Ascending aorta (tissue), 2 donors: Measurements from ENCODE around the gene ATP11A. TPM values are rescaled to one million over a fixed set of nuclear protein-coding genes. Genes with fewer than 3 reads are reported as not detected.
"Not testable (repeated sequence)": the region's sequence is repeated elsewhere in the genome, so short reads cannot be mapped to it uniquely, and the experiment has no call there.

Source experiments
- DNase-seq, 2 donors: peaks; one replicate each; pipeline ENCODE4 v3.0.0-alpha.2; 2019; ENCODE audit warnings: low spot score in 2 of 2
- H3K27ac ChIP-seq, 2 donors: fragments of 200-600 bp; sonication (generic); one replicate each; pipeline ENCODE4 v1.5.1; 2016 to 2017; ENCODE audit warnings: mild to moderate bottlenecking in 1 of 2
- H3K27me3 ChIP-seq: fragments of 200-600 bp; sonication (generic); one replicate; pipeline ENCODE4 v1.5.1; 2017
- H3K36me3 ChIP-seq, 2 donors: fragments of 200-600 bp; sonication (generic); one replicate each; pipeline ENCODE4 v1.5.1; 2016
- H3K4me1 ChIP-seq, 2 donors: fragments of 200-600 bp; sonication (generic); one replicate each; pipeline ENCODE4 v1.5.1; 2016 to 2017; ENCODE audit warnings: mild to moderate bottlenecking in 1 of 2
- H3K4me3 ChIP-seq, 2 donors: fragments of 200-600 bp; sonication (generic); one replicate each; pipeline ENCODE4 v1.5.1; 2016 to 2017; ENCODE audit warnings: mild to moderate bottlenecking in 1 of 2
- H3K9me3 ChIP-seq, 2 donors: fragments of 200-600 bp; sonication (generic); one replicate each; pipeline ENCODE4 v1.5.1; 2016
- intact Hi-C: fragments of 100-400 bp; cut with DNase I; formaldehyde crosslinking; loops from one replicate; pipeline ENCODE4 v1.15.1; 2023
- total RNA-seq: library from RNA; depleted of rRNA; stranded (reverse); fragments of >200 nt; gene quantifications from one replicate; pipeline ENCODE4 v1.1.0, GENCODE V29; 2016
- TF ChIP-seq, protein P1 (sequence below), 3 experiments: fragments of 200-600 bp in 2 of 3; fragments of 450-650 bp in 1 of 3; sonication (generic) in 2 of 3; IDR thresholded peaks; one replicate each; pipeline ENCODE4 v1.5.1; 2016 to 2019; ENCODE audit warnings: antibody characterized with exemption in 3 of 3, mild to moderate bottlenecking in 1 of 3, moderate library complexity in 1 of 3

The ATP11A gene
- total RNA-seq, 1 donor from 2014 or later: 50.1 TPM

DNA sequence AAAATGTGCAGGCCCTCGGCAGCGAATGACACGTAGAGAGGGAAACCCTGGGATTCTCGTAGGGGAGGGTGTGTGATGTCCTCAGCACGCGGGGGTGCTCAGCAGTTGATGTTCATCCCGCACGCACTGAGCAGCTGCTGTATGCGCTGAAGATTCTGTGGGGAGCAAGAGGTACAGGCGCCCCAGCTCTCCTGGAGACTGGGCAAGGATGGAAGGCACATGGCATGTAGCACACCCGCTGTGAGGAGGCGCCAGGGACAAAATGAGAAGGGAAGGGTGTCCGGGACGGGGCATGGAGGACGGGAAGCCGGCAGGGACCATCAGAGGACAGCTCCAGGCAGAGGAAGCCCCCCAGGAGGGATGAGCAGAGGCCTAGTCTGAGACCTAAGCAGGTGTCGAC is 15.4 kb downstream of the ATP11A start:
- Histone ChIP-seq H3K27ac (no peak overlapping the region), H3K4me1 (no peaks in the 10 kb centered on the region), H3K9me3 (no peaks in the 10 kb centered on the region), H3K4me3 (no peak overlapping the region), H3K27me3 (no peaks in the 10 kb centered on the region), H3K36me3 (no peaks in the 10 kb centered on the region)
- TF ChIP-seq, protein P1, sequence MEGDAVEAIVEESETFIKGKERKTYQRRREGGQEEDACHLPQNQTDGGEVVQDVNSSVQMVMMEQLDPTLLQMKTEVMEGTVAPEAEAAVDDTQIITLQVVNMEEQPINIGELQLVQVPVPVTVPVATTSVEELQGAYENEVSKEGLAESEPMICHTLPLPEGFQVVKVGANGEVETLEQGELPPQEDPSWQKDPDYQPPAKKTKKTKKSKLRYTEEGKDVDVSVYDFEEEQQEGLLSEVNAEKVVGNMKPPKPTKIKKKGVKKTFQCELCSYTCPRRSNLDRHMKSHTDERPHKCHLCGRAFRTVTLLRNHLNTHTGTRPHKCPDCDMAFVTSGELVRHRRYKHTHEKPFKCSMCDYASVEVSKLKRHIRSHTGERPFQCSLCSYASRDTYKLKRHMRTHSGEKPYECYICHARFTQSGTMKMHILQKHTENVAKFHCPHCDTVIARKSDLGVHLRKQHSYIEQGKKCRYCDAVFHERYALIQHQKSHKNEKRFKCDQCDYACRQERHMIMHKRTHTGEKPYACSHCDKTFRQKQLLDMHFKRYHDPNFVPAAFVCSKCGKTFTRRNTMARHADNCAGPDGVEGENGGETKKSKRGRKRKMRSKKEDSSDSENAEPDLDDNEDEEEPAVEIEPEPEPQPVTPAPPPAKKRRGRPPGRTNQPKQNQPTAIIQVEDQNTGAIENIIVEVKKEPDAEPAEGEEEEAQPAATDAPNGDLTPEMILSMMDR (IDR thresholded peaks at IDR 0.05): no peak
- DNase-seq: no peak
- intact Hi-C loops: no loop called here

DNA sequence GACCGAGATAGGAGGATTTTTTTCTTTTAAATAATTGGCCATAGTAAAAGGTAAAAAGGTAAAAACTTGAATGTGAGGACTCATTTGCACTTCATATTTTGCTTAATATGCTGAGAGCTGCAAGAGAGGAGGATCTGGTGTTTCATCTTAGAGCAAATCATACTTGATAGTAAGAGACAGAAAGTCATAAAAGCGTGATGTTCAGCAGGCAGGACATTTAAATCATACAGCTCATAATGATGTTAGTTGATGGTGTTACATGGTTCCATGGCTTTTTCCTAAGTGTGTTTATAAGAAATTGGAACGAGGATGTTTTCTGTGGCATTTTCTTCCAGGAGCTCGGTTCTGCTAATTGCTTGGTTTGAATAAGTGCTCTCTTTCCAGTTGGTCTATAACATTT is 16.3 kb downstream of the ATP11A start:
- TF ChIP-seq, protein P1 (IDR thresholded peaks at IDR 0.05): no peak
- Histone ChIP-seq H3K9me3 (no peaks in the 10 kb centered on the region), H3K27me3 (no peaks in the 10 kb centered on the region), H3K4me1 (peaks cover 0 to 2% of the 10 kb centered on the region in 2 donors), H3K4me3 (no peak overlapping the region), H3K27ac (no peak overlapping the region), H3K36me3 (no peaks in the 10 kb centered on the region)
- DNase-seq: no peak
- intact Hi-C loops: no loop called here

DNA sequence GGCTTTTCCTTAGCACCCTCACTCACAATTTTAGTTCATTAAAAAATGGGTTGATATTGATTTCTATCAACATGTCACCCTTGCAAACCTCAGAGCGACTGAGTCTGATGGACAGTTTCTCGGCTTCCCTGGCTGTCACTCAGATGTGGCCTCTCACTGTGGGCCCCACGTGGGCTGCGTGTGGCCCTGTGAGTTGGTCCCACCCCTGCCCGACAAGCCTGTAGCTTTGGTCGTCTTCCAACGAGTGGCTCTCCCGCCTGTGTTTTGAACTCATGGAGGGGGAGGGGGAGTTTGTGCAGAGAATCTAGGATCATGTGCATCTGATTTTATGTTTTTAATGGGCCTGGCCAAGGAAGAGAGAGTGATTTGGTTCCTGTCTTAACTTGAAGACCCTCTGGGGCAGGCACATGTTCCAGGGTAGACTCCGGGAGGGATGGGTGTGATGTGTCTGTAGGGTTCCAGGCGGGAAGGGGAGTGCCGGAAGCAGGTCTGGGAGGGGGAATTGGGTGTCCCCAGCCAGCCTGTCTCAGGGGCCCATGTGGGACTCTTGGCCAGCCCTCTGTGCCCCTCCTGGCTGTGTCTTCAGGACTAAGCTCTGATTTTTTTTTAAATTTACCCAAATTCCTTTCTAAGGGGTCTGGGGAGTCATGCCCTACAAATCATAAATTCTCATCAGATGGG is 18.9 kb downstream of the ATP11A start:
- no peak overlapping the region for H3K4me3 ChIP-seq
- TF ChIP-seq, protein P1 (IDR thresholded peaks at IDR 0.05): no peak
- DNase-seq: no peak
- H3K36me3 ChIP-seq: no peaks in the 10 kb centered on the region
- no peaks in the 10 kb centered on the region for H3K27me3 ChIP-seq
- intact Hi-C loops: no loop called here
- H3K27ac ChIP-seq: no peak overlapping the region
- no peaks in the 10 kb centered on the region for H3K9me3 ChIP-seq
- peaks cover 2 to 7% of the 10 kb centered on the region in 2 donors for H3K4me1 ChIP-seq

DNA sequence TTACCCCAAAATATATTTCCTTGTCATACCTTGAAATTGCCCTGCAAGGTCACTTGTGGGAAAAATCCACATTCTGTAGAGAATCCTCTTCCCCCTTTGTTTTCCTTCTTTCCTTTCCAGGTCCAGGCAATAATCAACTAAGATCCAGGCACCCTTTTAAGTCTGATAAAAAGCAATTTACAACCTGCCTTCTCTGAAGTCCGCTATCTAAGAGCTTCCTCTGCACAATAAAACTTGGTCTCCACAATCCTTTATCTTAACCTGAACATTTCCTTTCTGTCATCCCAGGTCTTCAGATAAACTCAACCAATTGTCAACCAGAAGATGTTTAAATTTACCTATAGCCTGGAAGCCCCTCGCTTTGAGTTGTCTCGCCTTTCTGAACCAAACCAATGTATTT is 19.5 kb downstream of the ATP11A start:
- intact Hi-C loops, H3K9me3 ChIP-seq, H3K36me3 ChIP-seq, H3K27ac ChIP-seq, H3K27me3 ChIP-seq, H3K4me3 ChIP-seq, H3K4me1 ChIP-seq, DNase-seq: not testable (repeated sequence)

DNA sequence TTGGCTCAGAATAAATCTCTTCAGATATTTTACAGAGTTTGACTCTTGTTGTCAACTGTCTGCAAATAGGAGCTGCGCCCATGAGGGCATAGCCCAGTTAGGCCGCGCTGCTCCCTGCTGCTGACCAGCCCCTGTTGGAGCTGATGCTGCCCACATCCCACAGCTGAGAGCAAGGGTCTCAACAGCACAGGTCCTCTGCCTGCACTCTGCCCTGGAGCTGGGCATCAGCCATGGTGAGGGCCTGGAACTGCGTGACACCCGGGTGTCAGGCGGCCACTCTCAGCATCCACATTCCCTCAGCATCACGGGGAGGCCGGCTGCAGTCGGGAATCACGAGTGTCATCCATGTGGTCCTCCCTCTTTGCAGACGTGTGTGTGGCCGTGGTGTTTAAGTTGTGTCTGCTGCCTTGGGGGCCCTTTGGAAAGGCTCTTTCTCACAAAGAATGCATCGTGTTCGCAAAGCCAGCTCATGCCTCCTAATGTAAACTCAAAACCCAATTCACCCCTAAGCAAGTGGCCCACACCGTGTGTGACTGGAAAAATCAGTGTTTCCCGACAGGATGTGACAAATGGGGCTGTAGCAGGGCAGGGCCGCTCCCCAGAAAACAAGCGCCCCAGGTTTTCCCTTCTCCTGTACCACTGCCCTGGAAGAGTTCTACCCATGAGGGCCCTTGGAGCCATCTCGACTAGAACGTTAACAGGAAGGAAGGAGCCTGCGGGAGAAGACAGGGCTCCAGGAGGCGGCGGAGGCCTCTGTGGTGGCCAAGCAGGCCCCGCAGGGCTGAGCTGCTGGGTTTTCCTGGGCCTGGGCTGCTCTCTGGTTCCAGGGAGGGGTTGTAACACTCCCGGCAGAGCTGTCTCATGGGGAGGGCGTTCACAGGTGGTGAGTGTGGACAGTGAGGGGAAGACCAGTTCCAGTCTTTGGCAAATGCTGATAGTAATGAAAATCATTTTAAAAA is 20.3 kb downstream of the ATP11A start:
- Histone ChIP-seq H3K27ac (peak overlapping the region in 1 of 2 donors; percentile 79), H3K36me3 (no peaks in the 10 kb centered on the region)
- TF ChIP-seq, protein P1 (IDR thresholded peaks at IDR 0.05): no peak

More for the DNA sequence above, 20.3 kb downstream of the ATP11A start:
- Histone ChIP-seq H3K9me3 (peaks cover 0 to 5% of the 10 kb centered on the region in 2 donors), H3K4me3 (no peak overlapping the region), H3K27me3 (no peaks in the 10 kb centered on the region), H3K4me1 (peaks cover 2 to 7% of the 10 kb centered on the region in 2 donors)
- intact Hi-C loops: no loop called here
- peak in 1 of 2 donors; percentile 34 for DNase-seq
